Measurements from ENCODE around the gene ZNF367.

DNA sequence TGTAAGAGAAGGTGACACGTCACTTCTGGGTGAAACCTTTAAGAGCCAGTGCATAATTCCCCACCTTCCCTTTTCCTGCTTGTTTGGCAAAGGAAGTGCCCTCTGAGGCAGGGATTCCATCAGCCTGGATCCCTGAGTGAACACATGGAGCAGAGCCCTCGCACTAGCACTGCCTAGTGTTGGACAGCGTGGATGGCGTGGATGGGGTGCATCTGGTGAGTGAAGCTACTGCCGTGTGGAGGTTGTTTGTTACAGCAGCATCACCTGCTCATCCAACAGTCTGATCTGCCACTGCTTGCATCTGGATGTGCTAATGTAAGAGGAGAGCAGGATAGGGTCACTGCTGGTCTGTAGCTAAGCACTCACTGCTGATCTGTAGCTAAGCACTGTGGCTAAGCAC is 69.9 kb downstream of the ZNF367 start:
- TF ChIP-seq CTCF (IDR thresholded peaks at IDR 0.05) (no peak), POLR2A (IDR thresholded peaks at IDR 0.05) (no peak)

All from uterus (tissue), 2 donors.